ENCODE measurements around the gene CASZ1. TPM values are rescaled to one million over a fixed set of nuclear protein-coding genes. Genes with fewer than 3 reads are reported as not detected.

Gene CASZ1
- total and polyA plus RNA-seq, 8 donors = 6.0 to 166 (median 39.8) TPM

- 24 to 72% (median 39%) methylated on average over 12 to 21 of the region's 21 CpGs for WGBS, 5 donors
- Histone ChIP-seq H3K36me3 (no peaks in the 10 kb centered on the region), H3K4me1 (peaks cover 0 to 15% (median 7%) of the 10 kb centered on the region in 4 donors), H3K9me3 (no peaks in the 10 kb centered on the region), H3K27me3 (peaks cover 0 to 33% (median 0%) of the 10 kb centered on the region in 3 donors), H3K27ac (peak overlapping the region; percentile 82 to 93 (median 86)), H3K4me3 (peak overlapping the region in 1 of 4 donors; percentile 5)
- intact Hi-C loops (cut with DNase I; ENCODE audit: low total_unique reads) = no loop called here
- peak; percentile 85 to 88 for DNase-seq
- no peak for TF ChIP-seq EP300 (IDR thresholded peaks at IDR 0.05)
- no peak for TF ChIP-seq POLR2A (IDR thresholded peaks at IDR 0.05)
- TF ChIP-seq, protein P1, sequence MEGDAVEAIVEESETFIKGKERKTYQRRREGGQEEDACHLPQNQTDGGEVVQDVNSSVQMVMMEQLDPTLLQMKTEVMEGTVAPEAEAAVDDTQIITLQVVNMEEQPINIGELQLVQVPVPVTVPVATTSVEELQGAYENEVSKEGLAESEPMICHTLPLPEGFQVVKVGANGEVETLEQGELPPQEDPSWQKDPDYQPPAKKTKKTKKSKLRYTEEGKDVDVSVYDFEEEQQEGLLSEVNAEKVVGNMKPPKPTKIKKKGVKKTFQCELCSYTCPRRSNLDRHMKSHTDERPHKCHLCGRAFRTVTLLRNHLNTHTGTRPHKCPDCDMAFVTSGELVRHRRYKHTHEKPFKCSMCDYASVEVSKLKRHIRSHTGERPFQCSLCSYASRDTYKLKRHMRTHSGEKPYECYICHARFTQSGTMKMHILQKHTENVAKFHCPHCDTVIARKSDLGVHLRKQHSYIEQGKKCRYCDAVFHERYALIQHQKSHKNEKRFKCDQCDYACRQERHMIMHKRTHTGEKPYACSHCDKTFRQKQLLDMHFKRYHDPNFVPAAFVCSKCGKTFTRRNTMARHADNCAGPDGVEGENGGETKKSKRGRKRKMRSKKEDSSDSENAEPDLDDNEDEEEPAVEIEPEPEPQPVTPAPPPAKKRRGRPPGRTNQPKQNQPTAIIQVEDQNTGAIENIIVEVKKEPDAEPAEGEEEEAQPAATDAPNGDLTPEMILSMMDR (IDR thresholded peaks at IDR 0.05) = no peak
- TF ChIP-seq POLR2AphosphoS5 (IDR thresholded peaks at IDR 0.05) = peak in 2 of 3 donors; percentile 14 to 58
Measured at GRCh38 chr1:10803971-10804820, 7.8 kb upstream of the CASZ1 start.

- H3K4me1 ChIP-seq = peaks cover 0 to 14% (median 6%) of the 10 kb centered on the region in 4 donors
- H3K27me3 ChIP-seq = peaks cover 0 to 37% (median 0%) of the 10 kb centered on the region in 3 donors
- no peak overlapping the region for H3K4me3 ChIP-seq
- peak overlapping the region; percentile 76 to 87 (median 83) for H3K27ac ChIP-seq
- no peak for DNase-seq
- 25 to 38% (median 30%) methylated on average over 12 of the region's 12 CpGs for WGBS, 5 donors
- no peaks in the 10 kb centered on the region for H3K9me3 ChIP-seq
- no peak for TF ChIP-seq POLR2AphosphoS5 (IDR thresholded peaks at IDR 0.05)
- no peak for TF ChIP-seq EP300 (IDR thresholded peaks at IDR 0.05)
- TF ChIP-seq, protein P1 (IDR thresholded peaks at IDR 0.05) = no peak
- TF ChIP-seq POLR2A (IDR thresholded peaks at IDR 0.05) = no peak
- no peaks in the 10 kb centered on the region for H3K36me3 ChIP-seq
- intact Hi-C loops (cut with DNase I; ENCODE audit: low total_unique reads) = no loop called here
Measured at GRCh38 chr1:10802944-10803715, 6.7 kb upstream of the CASZ1 start.

GRCh38 chr1:10800778-10801177 lies 4.3 kb upstream of the CASZ1 start:
- WGBS, 5 donors = 69 to 83% (median 73%) methylated on average over 3 of the region's 3 CpGs
- DNase-seq = no peak
- intact Hi-C loops (cut with DNase I; ENCODE audit: low total_unique reads) = no loop called here
- H3K9me3 ChIP-seq = no peaks in the 10 kb centered on the region
- H3K4me3 ChIP-seq = no peak overlapping the region
- no peak overlapping the region for H3K27ac ChIP-seq
- H3K36me3 ChIP-seq = no peaks in the 10 kb centered on the region
- TF ChIP-seq, protein P1 (IDR thresholded peaks at IDR 0.05) = no peak
- TF ChIP-seq EP300 (IDR thresholded peaks at IDR 0.05) (no peak), POLR2A (IDR thresholded peaks at IDR 0.05) (no peak), POLR2AphosphoS5 (IDR thresholded peaks at IDR 0.05) (no peak)
- peaks cover 0 to 59% (median 0%) of the 10 kb centered on the region in 3 donors for H3K27me3 ChIP-seq
- peaks cover 6 to 30% (median 22%) of the 10 kb centered on the region in 4 donors for H3K4me1 ChIP-seq

GRCh38 chr1:10799726-10800125 lies 3.3 kb upstream of the CASZ1 start:
- intact Hi-C loops (cut with DNase I; ENCODE audit: low total_unique reads) = loop anchor here (10.0 kb wide), 1 partner anchor 115 kb away; no protein-coding TSS in a partner anchor
- WGBS, 5 donors = 44 to 57% (median 53%) methylated on average over 6 of the region's 6 CpGs
- no peak for TF ChIP-seq POLR2A (IDR thresholded peaks at IDR 0.05)
- no peak for TF ChIP-seq EP300 (IDR thresholded peaks at IDR 0.05)
- TF ChIP-seq POLR2AphosphoS5 (IDR thresholded peaks at IDR 0.05) = no peak
- TF ChIP-seq, protein P1 (IDR thresholded peaks at IDR 0.05) = no peak
- no peak overlapping the region for H3K27ac ChIP-seq
- no peaks in the 10 kb centered on the region for H3K36me3 ChIP-seq
- H3K4me1 ChIP-seq = peaks cover 6 to 39% (median 29%) of the 10 kb centered on the region in 4 donors
- DNase-seq = no peak
- H3K27me3 ChIP-seq = peaks cover 0 to 68% (median 3%) of the 10 kb centered on the region in 3 donors
- H3K9me3 ChIP-seq = no peaks in the 10 kb centered on the region
- H3K4me3 ChIP-seq = no peak overlapping the region

All from stomach (tissue), 9 donors.